Neural progenitor cell (in vitro differentiated cells): ENCODE data around the gene NLGN2.

ENCODE experiments used
- EZH2 ChIP-seq: fragments of 200-600 bp; sonication (generic); IDR thresholded peaks from 2 replicates; pipeline ENCODE4 v1.6.1; 2017; ENCODE audit warnings: antibody characterized with exemption, mild to moderate bottlenecking, moderate library complexity
- EZH2phosphoT487 ChIP-seq: fragments of 200-600 bp; sonication (generic); IDR thresholded peaks from 2 replicates; pipeline ENCODE4 v1.6.1; 2017; ENCODE audit warnings: antibody characterized with exemption
- TF ChIP-seq, protein P1 (sequence below): fragments of 200-600 bp; sonication (generic); IDR thresholded peaks from 2 replicates; pipeline ENCODE4 v1.5.1; 2017; ENCODE audit warnings: antibody characterized with exemption, mild to moderate bottlenecking

DNA sequence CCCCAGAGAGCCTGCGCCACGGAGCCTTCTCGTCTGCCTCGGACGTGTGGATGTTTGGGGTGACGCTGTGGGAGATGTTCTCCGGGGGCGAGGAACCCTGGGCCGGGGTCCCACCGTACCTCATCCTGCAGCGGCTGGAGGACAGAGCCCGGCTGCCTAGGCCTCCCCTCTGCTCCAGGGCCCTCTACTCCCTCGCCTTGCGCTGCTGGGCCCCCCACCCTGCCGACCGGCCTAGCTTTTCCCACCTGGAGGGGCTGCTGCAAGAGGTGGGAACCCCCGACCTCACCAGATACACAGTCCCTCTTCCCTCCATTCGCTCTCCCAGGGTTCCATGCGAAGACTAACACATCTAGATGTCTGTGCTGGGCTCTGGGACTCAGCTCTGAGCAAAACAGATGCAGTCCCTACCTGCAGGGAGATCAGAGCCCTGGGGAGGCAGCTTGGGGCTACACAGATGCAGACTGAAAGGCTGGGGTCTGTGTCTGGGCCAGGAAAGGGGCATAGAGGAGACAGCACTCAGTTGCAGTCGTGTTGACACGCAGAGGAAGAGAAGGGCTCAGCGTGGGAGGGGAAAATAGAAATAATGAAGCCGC is 23.1 kb upstream of the NLGN2 start:
- TF ChIP-seq, protein P1, sequence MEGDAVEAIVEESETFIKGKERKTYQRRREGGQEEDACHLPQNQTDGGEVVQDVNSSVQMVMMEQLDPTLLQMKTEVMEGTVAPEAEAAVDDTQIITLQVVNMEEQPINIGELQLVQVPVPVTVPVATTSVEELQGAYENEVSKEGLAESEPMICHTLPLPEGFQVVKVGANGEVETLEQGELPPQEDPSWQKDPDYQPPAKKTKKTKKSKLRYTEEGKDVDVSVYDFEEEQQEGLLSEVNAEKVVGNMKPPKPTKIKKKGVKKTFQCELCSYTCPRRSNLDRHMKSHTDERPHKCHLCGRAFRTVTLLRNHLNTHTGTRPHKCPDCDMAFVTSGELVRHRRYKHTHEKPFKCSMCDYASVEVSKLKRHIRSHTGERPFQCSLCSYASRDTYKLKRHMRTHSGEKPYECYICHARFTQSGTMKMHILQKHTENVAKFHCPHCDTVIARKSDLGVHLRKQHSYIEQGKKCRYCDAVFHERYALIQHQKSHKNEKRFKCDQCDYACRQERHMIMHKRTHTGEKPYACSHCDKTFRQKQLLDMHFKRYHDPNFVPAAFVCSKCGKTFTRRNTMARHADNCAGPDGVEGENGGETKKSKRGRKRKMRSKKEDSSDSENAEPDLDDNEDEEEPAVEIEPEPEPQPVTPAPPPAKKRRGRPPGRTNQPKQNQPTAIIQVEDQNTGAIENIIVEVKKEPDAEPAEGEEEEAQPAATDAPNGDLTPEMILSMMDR = no peak
- TF ChIP-seq EZH2 (no peak), EZH2phosphoT487 (no peak)
